ENCODE data around the gene SH2D7.

Gene SH2D7

GRCh38 chr15:78092261-78093041, at the start of gene SH2D7:
Gene SH2D7, plus strand, starts transcription at chr15:78092561. Its CDS starts 24 bp downstream, at chr15:78092585.
- peaks cover 3% of the 10 kb centered on the region for H3K4me1 Mint-ChIP-seq
- H3K9me3 Mint-ChIP-seq, result no peaks in the 10 kb centered on the region
- ATAC-seq (no peak), DNase-seq (no peak)
- no peak within 1 kb of the TSS for H3K4me3 Mint-ChIP-seq
- H3K36me3 Mint-ChIP-seq (ENCODE audit: low read depth), result no peaks in the 10 kb centered on the region
- no peak within 1 kb of the TSS for H3K27ac Mint-ChIP-seq
- H3K27me3 Mint-ChIP-seq, result no peaks in the 10 kb centered on the region

GRCh38 chr15:78044407-78045155, 47.8 kb upstream of the SH2D7 start:
- Mint-ChIP-seq H3K4me3 (peak overlapping the region; percentile 43), H3K36me3 (ENCODE audit: low read depth) (peaks cover 31% of the 10 kb centered on the region), H3K4me1 (peaks cover 93% of the 10 kb centered on the region), H3K27me3 (no peaks in the 10 kb centered on the region), H3K9me3 (no peaks in the 10 kb centered on the region), H3K27ac (peak overlapping the region; percentile 90)
- peak; percentile 33 for DNase-seq
- ATAC-seq, result peak; percentile 78

- H3K27me3 Mint-ChIP-seq, result no peaks in the 10 kb centered on the region
- H3K9me3 Mint-ChIP-seq, result no peaks in the 10 kb centered on the region
- ATAC-seq, result no peak
- peaks cover 93% of the 10 kb centered on the region for H3K4me1 Mint-ChIP-seq
- no peak for DNase-seq
- peaks cover 31% of the 10 kb centered on the region for H3K36me3 Mint-ChIP-seq (ENCODE audit: low read depth)
- peak overlapping the region; percentile 90 for H3K27ac Mint-ChIP-seq
- no peak overlapping the region for H3K4me3 Mint-ChIP-seq
Observed at GRCh38 chr15:78045189-78045588, 47.2 kb upstream of the SH2D7 start.

GRCh38 chr15:78046796-78047341, 45.5 kb upstream of the SH2D7 start:
- H3K4me3 Mint-ChIP-seq, result peak overlapping the region; percentile 40
- H3K27ac Mint-ChIP-seq, result peak overlapping the region; percentile 85
- peaks cover 32% of the 10 kb centered on the region for H3K36me3 Mint-ChIP-seq (ENCODE audit: low read depth)
- H3K4me1 Mint-ChIP-seq, result peaks cover 94% of the 10 kb centered on the region
- no peaks in the 10 kb centered on the region for H3K27me3 Mint-ChIP-seq
- DNase-seq, result no peak
- ATAC-seq, result peak; percentile 53
- no peaks in the 10 kb centered on the region for H3K9me3 Mint-ChIP-seq

DNA sequence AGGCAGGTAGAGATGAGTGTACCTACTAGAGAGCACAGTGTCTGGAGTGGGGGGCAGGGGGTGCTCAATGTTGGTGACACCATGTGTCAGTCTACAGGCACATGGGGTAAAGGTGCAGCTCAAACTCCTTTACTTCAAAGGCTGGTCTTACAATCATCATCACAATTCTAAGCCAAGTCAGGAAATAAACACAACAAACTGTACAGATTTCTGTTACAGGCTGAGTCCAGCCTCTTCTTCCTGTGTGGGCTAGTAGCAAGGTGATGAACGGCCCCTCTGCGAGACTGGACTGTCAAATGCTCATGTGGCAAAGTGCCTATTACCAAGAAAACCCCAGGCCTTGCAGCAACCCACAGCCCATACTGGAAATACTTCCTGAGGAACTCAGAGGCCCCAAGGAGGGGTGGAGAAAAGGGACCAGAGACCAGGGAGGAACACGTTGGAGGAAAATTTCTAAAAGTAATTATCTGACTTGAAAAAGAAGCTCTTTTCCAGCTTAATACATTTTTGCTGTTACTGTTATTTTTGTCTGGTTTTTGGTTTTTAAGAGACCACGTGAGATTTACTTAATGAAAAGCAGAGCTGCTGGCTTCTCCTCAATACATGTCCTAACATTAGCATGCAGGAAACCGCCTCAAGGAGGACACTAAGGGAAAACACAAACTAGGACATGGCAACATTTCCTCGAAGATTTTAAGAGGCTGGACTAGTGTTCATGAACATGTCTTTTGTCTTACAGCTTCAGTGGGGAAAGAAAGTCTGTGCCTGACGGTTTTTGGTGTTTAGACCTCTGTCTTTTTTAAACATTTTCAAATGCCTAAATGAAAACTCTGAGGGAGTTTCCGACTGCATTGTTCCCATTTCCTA, 44.4 kb upstream of the SH2D7 start:
- H3K9me3 Mint-ChIP-seq, result no peaks in the 10 kb centered on the region
- no peak for ATAC-seq
- DNase-seq, result no peak
- no peaks in the 10 kb centered on the region for H3K27me3 Mint-ChIP-seq
- peaks cover 96% of the 10 kb centered on the region for H3K4me1 Mint-ChIP-seq
- H3K36me3 Mint-ChIP-seq (ENCODE audit: low read depth), result peaks cover 32% of the 10 kb centered on the region
- peak overlapping the region; percentile 85 for H3K27ac Mint-ChIP-seq
- H3K4me3 Mint-ChIP-seq, result peak overlapping the region; percentile 13

GRCh38 chr15:78048628-78048920, 43.8 kb upstream of the SH2D7 start:
- peaks cover 99% of the 10 kb centered on the region for H3K4me1 Mint-ChIP-seq
- H3K27ac Mint-ChIP-seq, result peak overlapping the region; percentile 85
- no peak for ATAC-seq
- H3K4me3 Mint-ChIP-seq, result no peak overlapping the region
- no peak for DNase-seq
- H3K9me3 Mint-ChIP-seq, result no peaks in the 10 kb centered on the region
- no peaks in the 10 kb centered on the region for H3K27me3 Mint-ChIP-seq
- peaks cover 32% of the 10 kb centered on the region for H3K36me3 Mint-ChIP-seq (ENCODE audit: low read depth)

DNA sequence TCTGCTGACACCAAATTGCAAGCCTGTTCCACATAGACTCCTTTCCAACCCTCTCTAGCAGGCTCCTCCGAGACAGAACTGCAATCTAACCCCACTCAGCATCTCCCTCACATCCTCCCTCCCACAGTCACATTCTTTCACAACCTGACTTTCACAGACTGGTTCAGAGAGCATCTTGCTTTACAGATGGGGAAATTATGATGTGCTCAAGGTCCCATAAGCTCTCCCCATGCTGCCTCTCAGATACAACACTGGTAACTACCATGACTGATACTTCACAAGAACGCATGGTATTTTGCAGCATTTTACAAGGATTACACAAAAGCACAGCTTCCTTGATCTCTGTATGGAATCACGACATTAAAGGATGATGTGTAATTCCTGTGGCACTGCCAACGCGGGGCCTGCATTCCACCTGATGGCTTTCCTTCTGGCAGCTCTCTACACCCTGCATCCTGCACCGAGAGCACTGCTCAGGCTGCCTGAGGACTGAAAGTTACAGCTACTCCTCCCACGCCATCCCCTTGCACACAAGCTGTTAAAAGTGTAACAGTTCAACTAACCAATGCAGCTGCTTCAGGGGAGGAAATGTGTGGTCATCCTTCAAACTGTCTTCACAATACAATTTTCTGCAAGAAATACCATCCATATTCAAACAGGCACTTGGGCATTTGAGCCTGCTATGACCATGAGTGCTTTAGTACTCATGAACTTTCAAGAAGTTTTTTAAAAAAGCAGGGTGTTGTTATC, 42.5 kb upstream of the SH2D7 start:
- Mint-ChIP-seq H3K27ac (peak overlapping the region; percentile 89), H3K9me3 (no peaks in the 10 kb centered on the region), H3K27me3 (no peaks in the 10 kb centered on the region), H3K36me3 (ENCODE audit: low read depth) (peaks cover 29% of the 10 kb centered on the region), H3K4me3 (peak overlapping the region; percentile 68), H3K4me1 (peaks cover 97% of the 10 kb centered on the region)
- DNase-seq, result peak; percentile 71
- peak; percentile 68 for ATAC-seq

- ATAC-seq (no peak), DNase-seq (no peak)
- peaks cover 97% of the 10 kb centered on the region for H3K4me1 Mint-ChIP-seq
- H3K27ac Mint-ChIP-seq, result peak overlapping the region; percentile 89
- no peaks in the 10 kb centered on the region for H3K9me3 Mint-ChIP-seq
- H3K4me3 Mint-ChIP-seq, result peak overlapping the region; percentile 68
- H3K36me3 Mint-ChIP-seq (ENCODE audit: low read depth), result peaks cover 30% of the 10 kb centered on the region
- H3K27me3 Mint-ChIP-seq, result no peaks in the 10 kb centered on the region
Observed at GRCh38 chr15:78050441-78050809, 41.9 kb upstream of the SH2D7 start.

GRCh38 chr15:78050826-78051225, 41.5 kb upstream of the SH2D7 start:
- no peak for DNase-seq
- H3K9me3 Mint-ChIP-seq, result no peaks in the 10 kb centered on the region
- ATAC-seq, result peak; percentile 51
- peaks cover 97% of the 10 kb centered on the region for H3K4me1 Mint-ChIP-seq
- peak overlapping the region; percentile 89 for H3K27ac Mint-ChIP-seq
- H3K36me3 Mint-ChIP-seq (ENCODE audit: low read depth), result peaks cover 30% of the 10 kb centered on the region
- H3K4me3 Mint-ChIP-seq, result peak overlapping the region; percentile 68
- H3K27me3 Mint-ChIP-seq, result no peaks in the 10 kb centered on the region

DNA sequence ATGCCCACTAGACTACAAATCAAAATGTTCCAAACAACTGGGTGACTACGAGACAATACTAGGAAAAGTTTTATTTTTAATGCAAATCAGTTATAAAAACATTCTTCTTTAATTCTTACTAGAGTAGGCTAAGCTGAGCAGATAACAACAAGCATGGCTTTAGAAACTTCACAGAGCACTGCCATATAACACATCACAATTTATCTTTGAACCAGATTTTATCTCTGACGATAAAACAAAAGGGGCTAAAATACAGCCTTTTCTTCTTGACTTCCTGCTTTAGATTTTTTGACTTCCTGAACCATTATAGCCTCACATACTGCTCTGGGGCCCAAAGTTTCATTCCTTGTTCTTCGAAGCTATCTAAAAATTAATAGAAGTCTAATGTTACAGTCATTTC, 40.8 kb upstream of the SH2D7 start:
- no peak for DNase-seq

DNA sequence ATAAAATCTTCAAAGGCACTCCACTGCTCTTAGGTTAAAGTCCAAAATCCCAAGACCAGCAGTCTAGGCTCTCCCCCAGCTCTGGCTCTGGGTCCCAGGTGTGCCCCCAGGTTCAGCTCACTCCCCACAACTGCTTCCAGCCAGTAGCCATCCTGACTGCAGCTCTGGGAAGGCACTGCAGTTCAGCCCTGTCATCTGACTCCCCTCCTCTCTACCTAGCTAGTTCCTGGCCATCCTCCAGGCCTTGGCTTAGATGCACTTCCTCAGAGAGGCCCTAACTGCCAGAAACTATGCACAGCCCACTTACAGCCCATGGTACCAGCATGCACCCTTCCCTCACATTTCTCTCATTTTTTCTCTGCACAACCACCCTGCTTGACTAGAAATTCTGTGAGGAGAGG, 40.4 kb upstream of the SH2D7 start:
- no peak overlapping the region for H3K4me3 Mint-ChIP-seq
- DNase-seq, result no peak
- H3K4me1 Mint-ChIP-seq, result peaks cover 97% of the 10 kb centered on the region
- H3K9me3 Mint-ChIP-seq, result no peaks in the 10 kb centered on the region
- ATAC-seq, result no peak
- peak overlapping the region; percentile 89 for H3K27ac Mint-ChIP-seq
- peaks cover 27% of the 10 kb centered on the region for H3K36me3 Mint-ChIP-seq (ENCODE audit: low read depth)
- no peaks in the 10 kb centered on the region for H3K27me3 Mint-ChIP-seq

More for the DNA sequence above, 40.8 kb upstream of the SH2D7 start:
- Mint-ChIP-seq H3K9me3 (no peaks in the 10 kb centered on the region), H3K4me1 (peaks cover 97% of the 10 kb centered on the region), H3K27me3 (no peaks in the 10 kb centered on the region), H3K4me3 (peak overlapping the region; percentile 25), H3K27ac (peak overlapping the region; percentile 89), H3K36me3 (ENCODE audit: low read depth) (peaks cover 29% of the 10 kb centered on the region)
- ATAC-seq, result no peak

GRCh38 chr15:78052545-78052944, 39.8 kb upstream of the SH2D7 start:
- ATAC-seq (no peak), DNase-seq (no peak)
- no peak overlapping the region for H3K4me3 Mint-ChIP-seq
- peak overlapping the region; percentile 89 for H3K27ac Mint-ChIP-seq
- no peaks in the 10 kb centered on the region for H3K27me3 Mint-ChIP-seq
- peaks cover 27% of the 10 kb centered on the region for H3K36me3 Mint-ChIP-seq (ENCODE audit: low read depth)
- H3K9me3 Mint-ChIP-seq, result no peaks in the 10 kb centered on the region
- peaks cover 97% of the 10 kb centered on the region for H3K4me1 Mint-ChIP-seq

GRCh38 chr15:78054518-78054917, 37.8 kb upstream of the SH2D7 start:
- ATAC-seq (no peak), DNase-seq (no peak)
- H3K27me3 Mint-ChIP-seq, result no peaks in the 10 kb centered on the region
- H3K36me3 Mint-ChIP-seq (ENCODE audit: low read depth), result peaks cover 23% of the 10 kb centered on the region
- no peaks in the 10 kb centered on the region for H3K9me3 Mint-ChIP-seq
- H3K4me1 Mint-ChIP-seq, result peaks cover 97% of the 10 kb centered on the region
- H3K4me3 Mint-ChIP-seq, result no peak overlapping the region
- no peak overlapping the region for H3K27ac Mint-ChIP-seq

GRCh38 chr15:78054966-78055365, 37.4 kb upstream of the SH2D7 start:
- H3K9me3 Mint-ChIP-seq, result no peaks in the 10 kb centered on the region
- ATAC-seq (no peak), DNase-seq (no peak)
- H3K27me3 Mint-ChIP-seq, result no peaks in the 10 kb centered on the region
- no peak overlapping the region for H3K4me3 Mint-ChIP-seq
- H3K36me3 Mint-ChIP-seq (ENCODE audit: low read depth), result peaks cover 23% of the 10 kb centered on the region
- H3K4me1 Mint-ChIP-seq, result peaks cover 97% of the 10 kb centered on the region
- H3K27ac Mint-ChIP-seq, result peak overlapping the region; percentile 91

All from activated naive CD8-positive, alpha-beta T cell treated with anti-CD3 and anti-CD28 coated beads, Interleukin-2, amount 50 U/mL, for 24 hours (primary cell).